Inflammatory macrophage (primary cell): ENCODE data around the gene QDPR.

Source experiments
- DNase-seq, 2 donors: peaks; one replicate each; pipeline ENCODE4 v3.0.0-alpha.2; 2020 to 2022

QDPR gene

DNA sequence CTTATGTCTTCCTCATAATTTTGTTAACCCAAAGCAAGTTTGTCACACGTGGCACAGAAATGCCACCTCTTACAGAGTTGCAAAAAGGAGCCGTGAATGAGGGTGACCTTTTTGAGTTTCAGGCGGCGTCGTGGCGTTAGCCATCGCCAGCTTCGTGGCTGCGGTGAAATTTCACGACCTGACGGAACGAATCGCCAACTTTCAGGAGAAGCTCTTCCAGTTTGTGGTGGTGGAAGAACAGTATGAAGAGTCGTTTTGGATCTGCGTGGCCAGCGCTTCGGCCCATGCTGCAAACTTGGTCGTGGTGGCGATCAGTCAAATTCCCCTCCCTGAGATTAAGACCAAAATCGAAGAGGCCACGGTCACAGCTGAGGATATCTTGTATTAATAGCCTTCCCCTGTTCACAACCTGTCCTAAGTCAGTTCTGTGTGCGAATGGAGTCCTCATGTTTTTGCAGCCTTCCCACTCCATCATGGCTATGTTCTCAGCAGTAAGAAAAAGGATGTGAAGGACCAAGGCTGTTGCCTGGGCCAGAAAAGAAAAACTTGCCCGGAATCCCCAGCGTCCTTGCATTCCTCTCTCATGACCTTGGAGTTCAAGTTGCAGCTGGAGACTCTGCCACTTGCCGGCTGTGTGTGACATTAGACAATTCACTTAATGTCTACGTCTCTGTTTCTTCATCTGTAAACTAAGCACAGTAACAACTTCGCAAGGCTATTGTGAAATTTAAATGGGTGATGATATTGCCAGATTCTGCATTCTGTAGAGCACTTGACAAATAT, 15.0 kb upstream of the QDPR start:
- no peak for DNase-seq

DNA sequence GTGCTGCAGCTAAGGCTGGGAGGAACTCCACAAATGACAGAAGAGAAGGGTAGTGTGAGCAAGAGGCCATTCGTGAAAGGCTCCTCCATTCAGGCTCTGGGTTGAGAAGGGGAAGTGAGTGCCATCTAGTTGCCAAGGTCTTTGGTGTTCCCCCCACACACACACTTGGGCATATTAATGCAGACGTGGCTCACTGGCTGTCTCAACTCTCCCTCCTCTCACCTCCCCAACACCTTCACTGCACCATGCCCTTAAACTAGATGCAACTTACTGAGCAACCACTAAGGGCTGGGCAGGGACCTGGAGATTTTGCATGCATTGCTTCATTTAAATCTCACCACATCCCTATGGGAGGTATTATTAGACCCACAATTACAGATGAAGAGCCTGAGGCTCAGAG, 11.8 kb upstream of the QDPR start:
- DNase-seq: no peak

GRCh38 chr4:17521595-17521994, 9.7 kb upstream of the QDPR start:
- no peak for DNase-seq

DNA sequence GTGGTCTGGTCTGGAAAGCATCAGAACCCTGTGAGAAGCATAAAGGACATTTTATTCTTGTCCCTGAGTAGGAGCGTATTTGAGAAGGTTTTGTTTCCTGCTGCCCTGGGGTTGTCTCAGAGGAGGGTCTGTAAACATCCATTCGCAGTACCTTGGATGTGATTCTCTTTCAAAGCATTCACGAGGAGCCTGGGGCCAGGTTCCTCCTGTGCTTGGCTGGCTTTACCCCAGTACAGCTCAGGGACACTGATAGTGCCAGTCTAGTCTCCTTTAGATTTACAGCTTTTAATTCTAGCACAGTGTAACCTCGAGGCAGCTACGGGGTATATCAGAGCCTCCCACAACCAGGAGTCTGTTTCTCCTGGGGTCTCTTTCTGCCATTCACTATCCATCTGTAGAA, 5.8 kb upstream of the QDPR start:
- no peak for DNase-seq

- DNase-seq: no peak
Observed at GRCh38 chr4:17516980-17517379, 5.1 kb upstream of the QDPR start.

DNA sequence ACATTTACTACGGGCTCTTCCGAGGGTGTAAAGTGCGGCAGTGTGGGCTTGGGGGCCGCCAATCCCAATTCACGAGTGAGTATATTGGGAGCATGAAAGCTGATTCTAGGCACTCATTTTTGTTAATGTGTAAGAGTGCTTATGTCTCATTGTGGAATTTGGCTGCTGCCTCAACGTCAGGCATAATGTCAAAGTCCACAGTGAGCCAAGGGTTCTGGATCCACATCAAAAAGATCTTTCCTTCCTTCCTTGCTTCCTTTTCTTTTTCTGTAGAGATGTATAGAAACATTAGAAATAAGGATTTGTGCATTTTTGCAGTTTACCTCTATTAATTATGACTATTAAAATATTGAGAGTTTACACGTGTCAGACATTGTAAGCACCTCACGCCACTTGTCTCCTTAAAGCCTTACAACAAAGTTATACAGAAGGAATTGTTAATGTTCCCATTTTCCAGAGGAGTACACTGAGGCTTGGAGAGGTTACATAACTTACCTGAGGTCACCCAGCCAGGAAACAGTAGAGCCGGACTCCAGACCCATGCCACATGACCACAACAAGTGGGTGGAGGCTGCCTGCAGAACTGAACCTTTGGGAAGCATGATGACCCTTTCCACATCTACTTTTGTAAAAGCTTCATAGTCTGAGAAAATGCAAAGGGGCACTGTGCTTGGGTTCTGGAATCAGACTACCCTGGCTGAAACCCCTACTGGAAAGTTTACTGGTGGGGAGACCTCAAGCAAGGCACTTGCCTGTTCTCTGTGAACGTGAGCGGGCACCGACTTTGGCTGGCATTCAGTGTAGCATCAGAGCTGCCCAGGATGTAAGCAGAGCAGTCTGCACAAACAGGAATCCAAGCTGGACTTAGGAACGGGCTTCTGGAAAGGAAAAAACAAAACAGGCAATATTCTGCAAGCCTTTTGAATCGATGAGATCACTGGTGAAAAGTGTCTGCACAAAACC, 3.8 kb upstream of the QDPR start:
- peak in 1 of 2 donors; percentile 13 for DNase-seq

- no peak for DNase-seq
Observed at GRCh38 chr4:17514865-17515264, 3.0 kb upstream of the QDPR start, which contains the start of gene CLRN2. CLRN2 (plus strand) TSS chr4:17515165; CDS start chr4:17515267, 102 bp downstream.

DNA sequence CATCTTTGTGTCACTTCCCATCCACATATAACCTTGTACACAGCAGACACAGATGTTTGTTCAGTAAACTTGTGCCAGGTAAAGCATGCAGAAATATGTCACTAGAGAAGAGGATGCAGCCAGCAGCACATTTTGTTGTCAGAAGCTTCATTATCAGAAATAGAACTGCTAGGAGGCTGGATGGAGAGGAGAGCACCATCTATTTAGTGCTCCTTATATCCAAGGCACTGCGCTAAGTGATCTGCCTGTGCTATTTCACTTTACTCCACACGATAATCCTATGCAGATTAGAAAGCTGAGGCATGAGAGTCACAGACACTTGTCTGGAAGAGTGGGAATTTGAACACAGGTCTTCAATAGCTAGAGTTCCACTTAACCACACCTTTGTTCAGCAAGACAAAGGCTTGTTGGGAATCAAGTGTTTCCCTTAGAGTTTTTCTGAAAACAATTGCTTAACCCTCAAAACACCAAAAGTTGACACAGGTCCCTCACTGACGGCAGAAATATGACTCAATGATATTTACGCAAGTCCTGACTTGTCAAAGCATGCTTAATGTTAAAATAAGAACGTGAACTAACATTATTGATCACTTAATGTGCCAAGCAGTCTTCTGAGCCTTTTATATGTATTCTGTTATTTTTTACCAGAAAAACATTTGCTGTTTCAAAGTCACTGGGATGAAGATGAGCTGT, 1.2 kb upstream of the QDPR start:
- DNase-seq: no peak

- DNase-seq: peak; percentile 28 to 48
Observed at GRCh38 chr4:17511509-17511949, 361 bp downstream of the QDPR start.

DNA sequence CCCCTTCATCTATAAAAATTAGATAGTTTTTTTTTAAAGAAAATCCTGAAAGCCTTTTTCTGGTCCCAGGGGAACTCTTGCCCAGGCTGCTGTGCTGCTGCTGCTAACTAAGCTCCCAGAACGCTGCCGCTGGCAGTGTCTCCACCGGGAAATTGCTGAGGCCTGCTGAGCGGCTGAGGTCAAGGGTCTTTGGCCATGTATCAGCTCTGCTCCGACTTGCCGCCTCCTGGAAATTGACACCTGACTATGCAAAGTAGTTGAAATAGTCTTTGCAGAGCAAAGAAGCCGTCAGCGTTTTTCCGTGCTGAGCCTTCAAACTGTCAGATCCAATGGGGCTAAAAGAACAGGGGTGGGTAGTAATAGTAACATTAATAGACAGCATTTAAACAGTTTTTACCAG, 839 bp downstream of the QDPR start:
- no peak for DNase-seq

GRCh38 chr4:17510582-17510981, 1.3 kb downstream of the QDPR start:
- DNase-seq: no peak

- no peak for DNase-seq
Observed at GRCh38 chr4:17504081-17504480, 7.8 kb downstream of the QDPR start.

DNA sequence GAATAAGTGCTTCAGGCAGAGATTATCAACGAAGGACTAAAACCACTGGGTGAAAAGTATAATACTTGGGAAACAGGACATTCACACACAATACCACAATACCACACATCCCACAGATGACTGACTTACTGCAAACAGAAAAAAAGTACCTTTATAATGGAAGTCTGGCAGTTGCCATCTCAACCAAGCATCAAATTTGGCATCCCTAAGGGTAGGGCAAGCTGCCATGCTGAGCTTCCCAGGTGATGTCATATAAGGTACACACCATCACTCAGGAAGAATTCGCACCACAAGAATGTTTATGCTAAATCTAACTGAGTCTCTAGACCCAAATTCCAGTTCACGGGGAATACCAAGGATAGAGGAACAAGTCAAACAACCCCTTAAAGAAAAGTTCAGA, 9.1 kb downstream of the QDPR start:
- DNase-seq: no peak

- no peak for DNase-seq
Observed at GRCh38 chr4:17500574-17500973, 11.3 kb downstream of the QDPR start.

DNA sequence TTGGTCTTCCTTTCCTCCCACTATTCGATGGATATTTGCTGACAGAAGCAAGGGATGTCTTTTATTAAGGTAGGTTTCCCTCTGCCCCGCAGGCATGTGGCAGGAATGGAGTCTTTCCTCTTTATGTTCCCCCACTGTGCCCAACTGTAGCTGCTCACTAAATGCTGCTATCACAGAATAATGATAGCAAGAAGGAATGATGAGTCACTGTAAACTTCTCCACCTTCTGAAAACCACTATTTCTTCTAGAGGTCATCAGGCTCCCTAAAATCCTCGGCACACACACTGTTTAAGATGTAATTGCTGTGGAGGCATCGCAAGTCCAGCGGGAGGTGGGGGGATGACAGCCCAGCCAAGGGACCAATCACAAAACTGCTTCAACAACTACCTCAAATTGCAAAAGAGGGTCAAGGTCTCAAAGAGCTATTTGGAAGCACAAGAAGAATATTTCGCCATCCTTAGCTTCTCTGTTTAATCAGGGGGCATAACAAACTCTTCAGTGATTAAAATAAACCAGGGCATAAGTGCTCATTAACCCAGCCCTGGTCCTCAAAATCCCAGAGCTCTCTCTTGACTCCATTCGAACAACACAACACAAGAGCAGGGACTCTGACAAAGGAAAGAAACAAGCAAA, 13.9 kb downstream of the QDPR start:
- no peak for DNase-seq

DNA sequence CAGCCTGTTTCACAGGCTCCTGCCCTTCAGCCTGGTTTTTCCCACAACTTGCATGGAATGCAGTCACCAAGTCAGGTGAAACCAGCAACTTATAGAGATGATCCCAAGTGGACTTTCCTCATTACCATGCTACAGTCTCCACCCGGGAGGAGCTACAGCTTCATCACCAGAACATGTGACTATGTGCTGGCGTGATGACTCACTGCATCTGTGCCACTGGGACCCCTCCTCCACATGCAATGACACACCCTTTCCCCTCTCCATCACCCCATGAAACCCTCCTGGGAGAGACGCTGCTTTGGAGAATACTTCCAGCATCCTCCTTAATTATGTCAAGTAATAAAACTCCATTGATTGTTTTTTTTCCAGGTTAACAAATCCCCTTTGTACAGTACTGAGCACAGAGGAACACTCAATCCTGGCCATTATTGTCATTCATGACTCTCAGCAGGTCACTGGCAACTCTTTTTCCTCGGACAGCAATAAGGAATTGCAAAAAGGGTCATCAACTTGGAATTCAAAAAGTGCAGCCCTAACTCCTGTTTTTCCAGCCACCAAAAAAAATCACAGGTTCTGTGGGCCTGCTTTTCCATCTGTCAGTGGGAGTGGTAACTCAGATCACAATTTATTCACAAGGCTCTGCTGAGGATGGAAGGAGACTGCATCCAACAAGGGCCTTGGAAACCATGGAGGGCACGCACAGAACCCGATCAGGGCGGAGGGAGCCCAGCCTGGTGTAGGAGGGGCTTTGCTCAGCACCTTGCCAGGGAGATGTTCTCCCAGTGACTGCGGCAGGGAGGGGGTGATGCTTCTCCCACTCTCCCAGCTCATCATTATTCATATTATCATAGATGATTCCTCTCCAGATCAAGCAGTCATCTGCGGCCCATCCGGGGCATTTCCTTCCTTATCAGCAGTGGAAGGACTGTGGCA, 17.4 kb downstream of the QDPR start:
- peak in 1 of 2 donors; percentile 4 for DNase-seq

GRCh38 chr4:17493619-17494018, 18.3 kb downstream of the QDPR start:
- no peak for DNase-seq

- DNase-seq: no peak
Observed at GRCh38 chr4:17492876-17493275, 19.0 kb downstream of the QDPR start.

- DNase-seq: no peak
Observed at GRCh38 chr4:17492058-17492741, 19.7 kb downstream of the QDPR start.

DNA sequence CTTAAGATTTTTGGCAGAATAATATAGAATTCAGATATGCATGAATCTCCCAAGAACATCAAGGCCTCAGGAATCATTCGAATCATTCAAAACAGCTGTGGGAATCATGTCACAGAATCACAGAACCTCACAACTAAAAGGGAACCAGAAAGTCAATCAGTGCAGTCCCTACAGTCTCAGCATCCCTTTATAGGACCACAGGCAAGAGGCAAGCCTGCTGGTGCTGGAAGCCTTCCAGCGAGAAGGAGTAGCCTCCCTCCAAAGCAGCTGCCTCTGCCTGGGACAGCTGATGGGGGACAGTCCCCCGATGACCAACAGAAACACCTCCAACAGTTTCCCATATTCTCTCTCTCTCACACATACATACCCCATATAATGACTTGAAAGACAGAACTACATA, 20.7 kb downstream of the QDPR start:
- no peak for DNase-seq
